Central memory CD8-positive, alpha-beta T cell (primary cell): ENCODE measurements around the gene LYSMD3.
A peak's percentile ranks its signal among the peaks of the same experiment; 100 is the strongest.

Source experiments
- ATAC-seq: fragments of 150-1000 bp; cut with Tn5 transposase; replicated peaks from 2 replicates; pipeline ENCODE4 v1.10.0; 2022; ENCODE audit warnings: mild to moderate bottlenecking, moderate FRiP score, moderate number of reproducible peaks; ENCODE audit not compliant: poor library complexity, severe bottlenecking; ENCODE audit errors: extremely low read depth
- DNase-seq, 2 donors: peaks; one replicate each; pipeline ENCODE4 v3.0.0; 2021; ENCODE audit warnings: low spot score in 2 of 2
- H3K27ac Mint-ChIP-seq: one replicate; pipeline ENCODE4 v1.8.0; 2022; ENCODE audit warnings: low read depth, mild to moderate bottlenecking, moderate library complexity, mixed read lengths
- H3K27me3 Mint-ChIP-seq: one replicate; pipeline ENCODE4 v1.8.0; 2022; ENCODE audit warnings: mixed read lengths
- H3K36me3 Mint-ChIP-seq: one replicate; pipeline ENCODE4 v1.8.0; 2022; ENCODE audit warnings: mild to moderate bottlenecking, moderate library complexity, mixed read lengths; ENCODE audit not compliant: insufficient read depth
- H3K4me1 Mint-ChIP-seq: one replicate; pipeline ENCODE4 v1.8.0; 2022; ENCODE audit warnings: mixed read lengths
- H3K4me3 Mint-ChIP-seq: one replicate; pipeline ENCODE4 v1.8.0; 2022; ENCODE audit warnings: mild to moderate bottlenecking, moderate library complexity, mixed read lengths
- H3K9me3 Mint-ChIP-seq: one replicate; pipeline ENCODE4 v1.8.0; 2022; ENCODE audit warnings: mixed read lengths

Gene LYSMD3

GRCh38 chr5:90557871-90558270, 28.5 kb upstream of the LYSMD3 start:
- peaks cover 92% of the 10 kb centered on the region for H3K27me3 Mint-ChIP-seq
- DNase-seq (no peak), ATAC-seq (no peak)
- H3K9me3 Mint-ChIP-seq: no peaks in the 10 kb centered on the region
- peaks cover 8% of the 10 kb centered on the region for H3K4me1 Mint-ChIP-seq
- H3K27ac Mint-ChIP-seq: no peak overlapping the region
- H3K36me3 Mint-ChIP-seq: no peaks in the 10 kb centered on the region
- peak overlapping the region; percentile 37 for H3K4me3 Mint-ChIP-seq

GRCh38 chr5:90557391-90557790, 28.0 kb upstream of the LYSMD3 start:
- peaks cover 8% of the 10 kb centered on the region for H3K4me1 Mint-ChIP-seq
- no peaks in the 10 kb centered on the region for H3K9me3 Mint-ChIP-seq
- peaks cover 92% of the 10 kb centered on the region for H3K27me3 Mint-ChIP-seq
- no peak for ATAC-seq
- DNase-seq: no peak
- no peak overlapping the region for H3K27ac Mint-ChIP-seq
- no peak overlapping the region for H3K4me3 Mint-ChIP-seq
- no peaks in the 10 kb centered on the region for H3K36me3 Mint-ChIP-seq

GRCh38 chr5:90555666-90556065, 26.3 kb upstream of the LYSMD3 start:
- no peaks in the 10 kb centered on the region for H3K9me3 Mint-ChIP-seq
- ATAC-seq (no peak), DNase-seq (no peak)

GRCh38 chr5:90554358-90555006, 25.1 kb upstream of the LYSMD3 start:
- peaks cover 8% of the 10 kb centered on the region for H3K4me1 Mint-ChIP-seq
- no peaks in the 10 kb centered on the region for H3K9me3 Mint-ChIP-seq
- peaks cover 95% of the 10 kb centered on the region for H3K27me3 Mint-ChIP-seq
- no peak overlapping the region for H3K4me3 Mint-ChIP-seq
- no peak for ATAC-seq
- DNase-seq: no peak
- no peak overlapping the region for H3K27ac Mint-ChIP-seq
- no peaks in the 10 kb centered on the region for H3K36me3 Mint-ChIP-seq

More at GRCh38 chr5:90555666-90556065, 26.3 kb upstream of the LYSMD3 start:
- Mint-ChIP-seq H3K27me3 (peaks cover 98% of the 10 kb centered on the region), H3K36me3 (no peaks in the 10 kb centered on the region), H3K4me3 (no peak overlapping the region), H3K27ac (no peak overlapping the region), H3K4me1 (peaks cover 8% of the 10 kb centered on the region)

- H3K9me3 Mint-ChIP-seq: no peaks in the 10 kb centered on the region
- H3K27me3 Mint-ChIP-seq: peaks cover 88% of the 10 kb centered on the region
- H3K27ac Mint-ChIP-seq: no peak overlapping the region
- H3K4me3 Mint-ChIP-seq: no peak overlapping the region
- ATAC-seq: no peak
- no peaks in the 10 kb centered on the region for H3K36me3 Mint-ChIP-seq
- H3K4me1 Mint-ChIP-seq: peaks cover 8% of the 10 kb centered on the region
- DNase-seq: no peak
These were observed 24.3 kb upstream of the LYSMD3 start for GRCh38 chr5:90553711-90554110.

GRCh38 chr5:90551376-90551775, 22.0 kb upstream of the LYSMD3 start:
- H3K36me3 Mint-ChIP-seq: no peaks in the 10 kb centered on the region
- ATAC-seq (no peak), DNase-seq (no peak)
- H3K27me3 Mint-ChIP-seq: peaks cover 64% of the 10 kb centered on the region
- no peak overlapping the region for H3K27ac Mint-ChIP-seq
- no peaks in the 10 kb centered on the region for H3K9me3 Mint-ChIP-seq
- H3K4me3 Mint-ChIP-seq: no peak overlapping the region
- no peaks in the 10 kb centered on the region for H3K4me1 Mint-ChIP-seq

- no peak for ATAC-seq
- no peaks in the 10 kb centered on the region for H3K4me1 Mint-ChIP-seq
- no peak for DNase-seq
- H3K9me3 Mint-ChIP-seq: no peaks in the 10 kb centered on the region
- peaks cover 60% of the 10 kb centered on the region for H3K27me3 Mint-ChIP-seq
- no peaks in the 10 kb centered on the region for H3K36me3 Mint-ChIP-seq
- no peak overlapping the region for H3K27ac Mint-ChIP-seq
- H3K4me3 Mint-ChIP-seq: no peak overlapping the region
These were observed 21.6 kb upstream of the LYSMD3 start for GRCh38 chr5:90550963-90551362.

GRCh38 chr5:90549729-90550275, 20.4 kb upstream of the LYSMD3 start:
- H3K36me3 Mint-ChIP-seq: no peaks in the 10 kb centered on the region
- H3K4me1 Mint-ChIP-seq: no peaks in the 10 kb centered on the region
- H3K4me3 Mint-ChIP-seq: no peak overlapping the region
- DNase-seq (no peak), ATAC-seq (no peak)
- H3K27me3 Mint-ChIP-seq: peaks cover 60% of the 10 kb centered on the region
- no peaks in the 10 kb centered on the region for H3K9me3 Mint-ChIP-seq
- no peak overlapping the region for H3K27ac Mint-ChIP-seq

GRCh38 chr5:90549223-90549622, 19.8 kb upstream of the LYSMD3 start:
- Mint-ChIP-seq H3K27ac (no peak overlapping the region), H3K9me3 (no peaks in the 10 kb centered on the region), H3K4me1 (no peaks in the 10 kb centered on the region), H3K27me3 (peaks cover 60% of the 10 kb centered on the region), H3K4me3 (no peak overlapping the region), H3K36me3 (no peaks in the 10 kb centered on the region)
- ATAC-seq: no peak
- DNase-seq: no peak

GRCh38 chr5:90548069-90548593, 18.7 kb upstream of the LYSMD3 start:
- peaks cover 56% of the 10 kb centered on the region for H3K27me3 Mint-ChIP-seq
- no peaks in the 10 kb centered on the region for H3K9me3 Mint-ChIP-seq
- ATAC-seq (no peak), DNase-seq (no peak)
- no peak overlapping the region for H3K27ac Mint-ChIP-seq
- H3K4me1 Mint-ChIP-seq: no peaks in the 10 kb centered on the region
- H3K4me3 Mint-ChIP-seq: no peak overlapping the region
- no peaks in the 10 kb centered on the region for H3K36me3 Mint-ChIP-seq

GRCh38 chr5:90547072-90547536, 17.7 kb upstream of the LYSMD3 start:
- H3K9me3 Mint-ChIP-seq: no peaks in the 10 kb centered on the region
- H3K27me3 Mint-ChIP-seq: peaks cover 56% of the 10 kb centered on the region
- no peaks in the 10 kb centered on the region for H3K36me3 Mint-ChIP-seq
- ATAC-seq: no peak
- no peaks in the 10 kb centered on the region for H3K4me1 Mint-ChIP-seq
- H3K4me3 Mint-ChIP-seq: no peak overlapping the region
- no peak for DNase-seq
- H3K27ac Mint-ChIP-seq: no peak overlapping the region

GRCh38 chr5:90546216-90546837, 16.9 kb upstream of the LYSMD3 start:
- ATAC-seq (no peak), DNase-seq (no peak)
- peaks cover 56% of the 10 kb centered on the region for H3K27me3 Mint-ChIP-seq
- no peaks in the 10 kb centered on the region for H3K9me3 Mint-ChIP-seq
- H3K4me3 Mint-ChIP-seq: no peak overlapping the region
- no peak overlapping the region for H3K27ac Mint-ChIP-seq
- H3K4me1 Mint-ChIP-seq: no peaks in the 10 kb centered on the region
- no peaks in the 10 kb centered on the region for H3K36me3 Mint-ChIP-seq

- no peak for ATAC-seq
- Mint-ChIP-seq H3K9me3 (no peaks in the 10 kb centered on the region), H3K27me3 (peaks cover 56% of the 10 kb centered on the region)
These were observed 16.1 kb upstream of the LYSMD3 start for GRCh38 chr5:90545511-90545910.

More at GRCh38 chr5:90545511-90545910, 16.1 kb upstream of the LYSMD3 start:
- H3K4me3 Mint-ChIP-seq: no peak overlapping the region
- no peaks in the 10 kb centered on the region for H3K36me3 Mint-ChIP-seq
- no peak for DNase-seq
- no peak overlapping the region for H3K27ac Mint-ChIP-seq
- H3K4me1 Mint-ChIP-seq: no peaks in the 10 kb centered on the region
